ENCODE measurements around the gene KAT5. TPM values are rescaled to one million over a fixed set of nuclear protein-coding genes. Genes with fewer than 3 reads are reported as not detected.

The KAT5 gene
- total and polyA plus RNA-seq, 10 of the 15 experiments (the other 5 are each of a cell fraction or from before 2014, with no cell fraction given) = 3.4 to 66.1 (median 46.3) TPM

Small RNAs within 50 kb of the gene (small RNA-seq; reads per million reads assigned to genes)
- gene RN7SL309P = not detected

Other genes starting within 250 kb of the KAT5 start
Only the 7 nearest of the 26 such genes appear.
- 37.4 and 39.9 TPM in 2 replicates for gene MAP3K11, start 98.0 kb upstream of the KAT5 start, total RNA-seq (2014; rRNA removed)
- 13.6 and 15.1 TPM in 2 replicates for gene MAP3K11, start 98.0 kb upstream of the KAT5 start, total RNA-seq (2014; rRNA removed; fragmentation: Illumina TruSeq; extraction: Trizol)
- gene MAP3K11, start 98.0 kb upstream of the KAT5 start, total RNA-seq (2021) = 62.6 and 64.7 TPM in 2 replicates
- gene MAP3K11, start 98.0 kb upstream of the KAT5 start, polyA plus RNA-seq (2011; rRNA removed) = 17.0 and 27.9 TPM in 2 replicates
- 6.6 and 14.0 TPM in 2 replicates for gene MAP3K11, start 98.0 kb upstream of the KAT5 start, polyA plus RNA-seq (2014; fragmentation: Illumina TruSeq; extraction: Trizol)
- 1 to 10 TPM; 1.5 to 1.9 TPM for gene MAP3K11, start 98.0 kb upstream of the KAT5 start, polyA plus RNA-seq (2014; fragmentation: Nextera tagmentation; extraction: Ambion mirVana)
- gene MAP3K11, start 98.0 kb upstream of the KAT5 start, polyA plus RNA-seq (2014; rRNA removed) = 51.8 and 58.7 TPM in 2 replicates
- 10 to 100 TPM; 22.1 to 27.3 TPM for gene MAP3K11, start 98.0 kb upstream of the KAT5 start, polyA plus RNA-seq (2016; fragmentation: Nextera tagmentation; extraction: Ambion mirVana)
- 14.0 and 19.9 TPM in 2 replicates for gene PCNX3, start 96.5 kb upstream of the KAT5 start, total RNA-seq (2014; rRNA removed)
- gene PCNX3, start 96.5 kb upstream of the KAT5 start, total RNA-seq (2014; rRNA removed; fragmentation: Illumina TruSeq; extraction: Trizol) = 5.4 and 7.3 TPM in 2 replicates
- gene PCNX3, start 96.5 kb upstream of the KAT5 start, total RNA-seq (2021) = 39.0 and 46.6 TPM in 2 replicates
- 2.9 and 8.2 TPM in 2 replicates for gene PCNX3, start 96.5 kb upstream of the KAT5 start, polyA plus RNA-seq (2011; rRNA removed)
- gene PCNX3, start 96.5 kb upstream of the KAT5 start, polyA plus RNA-seq (2014; fragmentation: Illumina TruSeq; extraction: Trizol) = 1.7 and 8.6 TPM in 2 replicates
- gene PCNX3, start 96.5 kb upstream of the KAT5 start, polyA plus RNA-seq (2014; fragmentation: Nextera tagmentation; extraction: Ambion mirVana) = under 1 TPM; 0.03 to 0.15 TPM
- gene PCNX3, start 96.5 kb upstream of the KAT5 start, polyA plus RNA-seq (2014; rRNA removed) = 34.1 and 40.2 TPM in 2 replicates
- 10 to 100 TPM in 1 of 2 experiments, 1 to 10 TPM in 1; 6.8 to 10.3 TPM for gene PCNX3, start 96.5 kb upstream of the KAT5 start, polyA plus RNA-seq (2016; fragmentation: Nextera tagmentation; extraction: Ambion mirVana)
- 51.7 and 61.2 TPM in 2 replicates for gene SIPA1, start 74.2 kb upstream of the KAT5 start, total RNA-seq (2014; rRNA removed)
- 26.9 and 34.2 TPM in 2 replicates for gene SIPA1, start 74.2 kb upstream of the KAT5 start, total RNA-seq (2014; rRNA removed; fragmentation: Illumina TruSeq; extraction: Trizol)
- 132 and 139 TPM in 2 replicates for gene SIPA1, start 74.2 kb upstream of the KAT5 start, total RNA-seq (2021)
- gene SIPA1, start 74.2 kb upstream of the KAT5 start, polyA plus RNA-seq (2011; rRNA removed) = 24.0 and 64.1 TPM in 2 replicates
- 4.9 and 16.0 TPM in 2 replicates for gene SIPA1, start 74.2 kb upstream of the KAT5 start, polyA plus RNA-seq (2014; fragmentation: Illumina TruSeq; extraction: Trizol)
- 1 to 10 TPM; 1.0 to 5.5 TPM for gene SIPA1, start 74.2 kb upstream of the KAT5 start, polyA plus RNA-seq (2014; fragmentation: Nextera tagmentation; extraction: Ambion mirVana)
- 64.2 and 66.8 TPM in 2 replicates for gene SIPA1, start 74.2 kb upstream of the KAT5 start, polyA plus RNA-seq (2014; rRNA removed)
- gene SIPA1, start 74.2 kb upstream of the KAT5 start, polyA plus RNA-seq (2016; fragmentation: Nextera tagmentation; extraction: Ambion mirVana) = 10 to 100 TPM; 18.3 to 32.7 TPM
- 28.1 and 33.6 TPM in 2 replicates for gene RELA, start 49.3 kb upstream of the KAT5 start, total RNA-seq (2014; rRNA removed)
- 15.3 and 16.8 TPM in 2 replicates for gene RELA, start 49.3 kb upstream of the KAT5 start, total RNA-seq (2014; rRNA removed; fragmentation: Illumina TruSeq; extraction: Trizol)
- gene RELA, start 49.3 kb upstream of the KAT5 start, total RNA-seq (2021) = 51.7 and 56.4 TPM in 2 replicates
- gene RELA, start 49.3 kb upstream of the KAT5 start, polyA plus RNA-seq (2011; rRNA removed) = 13.4 and 32.7 TPM in 2 replicates
- gene RELA, start 49.3 kb upstream of the KAT5 start, polyA plus RNA-seq (2014; fragmentation: Illumina TruSeq; extraction: Trizol) = 21.8 and 34.7 TPM in 2 replicates
- 10 to 100 TPM in 1 of 2 experiments, 1 to 10 TPM in 1; 5.1 to 12.8 TPM for gene RELA, start 49.3 kb upstream of the KAT5 start, polyA plus RNA-seq (2014; fragmentation: Nextera tagmentation; extraction: Ambion mirVana)
- 37.4 and 60.0 TPM in 2 replicates for gene RELA, start 49.3 kb upstream of the KAT5 start, polyA plus RNA-seq (2014; rRNA removed)
- 10 to 100 TPM; 38.1 to 42.8 TPM for gene RELA, start 49.3 kb upstream of the KAT5 start, polyA plus RNA-seq (2016; fragmentation: Nextera tagmentation; extraction: Ambion mirVana)
- gene RNASEH2C, start 8.5 kb downstream of the KAT5 start, total RNA-seq (2014; rRNA removed) = 51.9 and 57.9 TPM in 2 replicates
- 20.0 and 21.1 TPM in 2 replicates for gene RNASEH2C, start 8.5 kb downstream of the KAT5 start, total RNA-seq (2014; rRNA removed; fragmentation: Illumina TruSeq; extraction: Trizol)
- gene RNASEH2C, start 8.5 kb downstream of the KAT5 start, total RNA-seq (2021) = 110 and 111 TPM in 2 replicates
- 20.0 and 36.8 TPM in 2 replicates for gene RNASEH2C, start 8.5 kb downstream of the KAT5 start, polyA plus RNA-seq (2011; rRNA removed)
- gene RNASEH2C, start 8.5 kb downstream of the KAT5 start, polyA plus RNA-seq (2014; fragmentation: Illumina TruSeq; extraction: Trizol) = 7.4 and 9.7 TPM in 2 replicates
- gene RNASEH2C, start 8.5 kb downstream of the KAT5 start, polyA plus RNA-seq (2014; fragmentation: Nextera tagmentation; extraction: Ambion mirVana) = 10 to 100 TPM in 1 of 2 experiments, 1 to 10 TPM in 1; 5.0 to 27.1 TPM
- 57.4 and 71.6 TPM in 2 replicates for gene RNASEH2C, start 8.5 kb downstream of the KAT5 start, polyA plus RNA-seq (2014; rRNA removed)
- gene RNASEH2C, start 8.5 kb downstream of the KAT5 start, polyA plus RNA-seq (2016; fragmentation: Nextera tagmentation; extraction: Ambion mirVana) = 100 to 1,000 TPM; 141 to 160 TPM
- gene AP5B1, start 68.7 kb downstream of the KAT5 start, total RNA-seq (2014; rRNA removed) = 7.0 and 9.1 TPM in 2 replicates
- gene AP5B1, start 68.7 kb downstream of the KAT5 start, total RNA-seq (2014; rRNA removed; fragmentation: Illumina TruSeq; extraction: Trizol) = 2.3 and 2.7 TPM in 2 replicates
- 12.2 and 13.1 TPM in 2 replicates for gene AP5B1, start 68.7 kb downstream of the KAT5 start, total RNA-seq (2021)
- gene AP5B1, start 68.7 kb downstream of the KAT5 start, polyA plus RNA-seq (2011; rRNA removed) = 3.0 and 4.7 TPM in 2 replicates
- 1.4 and 1.9 TPM in 2 replicates for gene AP5B1, start 68.7 kb downstream of the KAT5 start, polyA plus RNA-seq (2014; fragmentation: Illumina TruSeq; extraction: Trizol)
- under 1 TPM; 0.47 to 0.55 TPM for gene AP5B1, start 68.7 kb downstream of the KAT5 start, polyA plus RNA-seq (2014; fragmentation: Nextera tagmentation; extraction: Ambion mirVana)
- 7.6 and 8.2 TPM in 2 replicates for gene AP5B1, start 68.7 kb downstream of the KAT5 start, polyA plus RNA-seq (2014; rRNA removed)
- 1 to 10 TPM; 4.9 to 8.5 TPM for gene AP5B1, start 68.7 kb downstream of the KAT5 start, polyA plus RNA-seq (2016; fragmentation: Nextera tagmentation; extraction: Ambion mirVana)
- 0.11 TPM in 1 of 2 replicates, not detected in the other for gene OVOL1, start 74.8 kb downstream of the KAT5 start, total RNA-seq (2014; rRNA removed)
- gene OVOL1, start 74.8 kb downstream of the KAT5 start, total RNA-seq (2014; rRNA removed; fragmentation: Illumina TruSeq; extraction: Trizol) = 0.04 TPM in 1 of 2 replicates, not detected in the other
- gene OVOL1, start 74.8 kb downstream of the KAT5 start, total RNA-seq (2021) = not detected in 2 replicates
- 0.48 and 0.96 TPM in 2 replicates for gene OVOL1, start 74.8 kb downstream of the KAT5 start, polyA plus RNA-seq (2011; rRNA removed)
- gene OVOL1, start 74.8 kb downstream of the KAT5 start, polyA plus RNA-seq (2014; fragmentation: Illumina TruSeq; extraction: Trizol) = not detected in 2 replicates
- not detected for gene OVOL1, start 74.8 kb downstream of the KAT5 start, polyA plus RNA-seq (2014; fragmentation: Nextera tagmentation; extraction: Ambion mirVana)
- gene OVOL1, start 74.8 kb downstream of the KAT5 start, polyA plus RNA-seq (2014; rRNA removed) = 0.04 and 0.09 TPM in 2 replicates
- not detected for gene OVOL1, start 74.8 kb downstream of the KAT5 start, polyA plus RNA-seq (2016; fragmentation: Nextera tagmentation; extraction: Ambion mirVana)

All from GM12878 (cell line).